Measurements from ENCODE around the gene AMZ1. TPM values are rescaled to one million over a fixed set of nuclear protein-coding genes. Genes with fewer than 3 reads are reported as not detected.
"Not testable (repeated sequence)": the region's sequence is repeated elsewhere in the genome, so short reads cannot be mapped to it uniquely, and the experiment has no call there.

Gene AMZ1
- total and polyA plus RNA-seq, 10 donors, result 0.20 to 3.4 (median 1.6) TPM

GRCh38 chr7:2724453-2725177 is 36.6 kb downstream of the AMZ1 start:
- Histone ChIP-seq H3K9me3 (no peaks in the 10 kb centered on the region), H3K36me3 (peaks cover 0 to 73% (median 4%) of the 10 kb centered on the region in 6 donors), H3K27me3 (replicated peaks in 1 of 7) (no peaks in the 10 kb centered on the region), H3K27ac (no peak overlapping the region), H3K4me3 (no peak overlapping the region), H3K4me1 (peaks cover 7 to 52% (median 32%) of the 10 kb centered on the region in 6 donors)
- peak; percentile 54 for DNase-seq
- intact Hi-C loops (cut with DNase I; ENCODE audit: low total_unique reads), result no loop called here
- TF ChIP-seq POLR2AphosphoS5 (IDR thresholded peaks at IDR 0.05) (no peak), POLR2A (IDR thresholded peaks at IDR 0.05) (no peak), CTCF (IDR thresholded peaks at IDR 0.05 in 8 of 11, conservative IDR thresholded peaks at IDR 0.05 in 3 of 11) (no peak)
- WGBS, 5 donors, result 81 to 89% (median 84%) methylated on average over 31 of the region's 31 CpGs

- WGBS, 5 donors, result 93 to 98% (median 97%) methylated on average over 32 to 34 of the region's 34 CpGs
- Histone ChIP-seq H3K27ac (no peak overlapping the region), H3K4me3 (no peak overlapping the region), H3K36me3 (peaks cover 0 to 76% (median 9%) of the 10 kb centered on the region in 6 donors), H3K9me3 (no peaks in the 10 kb centered on the region), H3K27me3 (replicated peaks in 1 of 7) (no peaks in the 10 kb centered on the region), H3K4me1 (peaks cover 7 to 53% (median 33%) of the 10 kb centered on the region in 6 donors)
- peak; percentile 58 for DNase-seq
- intact Hi-C loops (cut with DNase I; ENCODE audit: low total_unique reads), result no loop called here
- TF ChIP-seq POLR2AphosphoS5 (IDR thresholded peaks at IDR 0.05) (no peak), POLR2A (IDR thresholded peaks at IDR 0.05) (no peak), CTCF (IDR thresholded peaks at IDR 0.05 in 8 of 11, conservative IDR thresholded peaks at IDR 0.05 in 3 of 11) (no peak)
These were observed 37.4 kb downstream of the AMZ1 start for GRCh38 chr7:2725178-2726105.

GRCh38 chr7:2726316-2727018 is 38.5 kb downstream of the AMZ1 start:
- no peak overlapping the region for H3K4me3 ChIP-seq
- H3K27ac ChIP-seq, result no peak overlapping the region
- peak; percentile 71 for DNase-seq
- no peak for TF ChIP-seq POLR2A (IDR thresholded peaks at IDR 0.05)
- no peak for TF ChIP-seq POLR2AphosphoS5 (IDR thresholded peaks at IDR 0.05)
- TF ChIP-seq CTCF (IDR thresholded peaks at IDR 0.05 in 8 of 11, conservative IDR thresholded peaks at IDR 0.05 in 3 of 11), result no peak
- intact Hi-C loops (cut with DNase I; ENCODE audit: low total_unique reads), result no loop called here
- H3K36me3 ChIP-seq, result peaks cover 0 to 82% (median 17%) of the 10 kb centered on the region in 6 donors
- H3K27me3 ChIP-seq (replicated peaks in 1 of 7), result no peaks in the 10 kb centered on the region
- no peaks in the 10 kb centered on the region for H3K9me3 ChIP-seq
- H3K4me1 ChIP-seq, result peaks cover 3 to 44% (median 24%) of the 10 kb centered on the region in 6 donors
- WGBS, 5 donors, result 88 to 96% (median 90%) methylated on average over 14 to 18 of the region's 18 CpGs

- H3K36me3 ChIP-seq, result peaks cover 0 to 80% (median 20%) of the 10 kb centered on the region in 6 donors
- H3K27me3 ChIP-seq (replicated peaks in 1 of 7); H3K4me3 ChIP-seq; H3K9me3 ChIP-seq; intact Hi-C loops (cut with DNase I; ENCODE audit: low total_unique reads); H3K27ac ChIP-seq: not testable (repeated sequence)
- peak; percentile 38 for DNase-seq
- H3K4me1 ChIP-seq, result peaks cover 3 to 49% (median 21%) of the 10 kb centered on the region in 6 donors
- whole genome bisulfite sequencing, 5 donors, result 83 to 91% (median 87%) methylated on average over 13 of the region's 13 CpGs
These were observed 39.2 kb downstream of the AMZ1 start for GRCh38 chr7:2727206-2727605.

Data from spleen (tissue), 11 donors.